ENCODE data around the gene XPO4. TPM values are rescaled to one million over a fixed set of nuclear protein-coding genes. Genes with fewer than 3 reads are reported as not detected.

Gene XPO4
- total and polyA plus RNA-seq, 10 of the 15 experiments (the other 5 are each of a cell fraction or from before 2014, with no cell fraction given) = 3.6 to 24.9 (median 18.4) TPM

DNA sequence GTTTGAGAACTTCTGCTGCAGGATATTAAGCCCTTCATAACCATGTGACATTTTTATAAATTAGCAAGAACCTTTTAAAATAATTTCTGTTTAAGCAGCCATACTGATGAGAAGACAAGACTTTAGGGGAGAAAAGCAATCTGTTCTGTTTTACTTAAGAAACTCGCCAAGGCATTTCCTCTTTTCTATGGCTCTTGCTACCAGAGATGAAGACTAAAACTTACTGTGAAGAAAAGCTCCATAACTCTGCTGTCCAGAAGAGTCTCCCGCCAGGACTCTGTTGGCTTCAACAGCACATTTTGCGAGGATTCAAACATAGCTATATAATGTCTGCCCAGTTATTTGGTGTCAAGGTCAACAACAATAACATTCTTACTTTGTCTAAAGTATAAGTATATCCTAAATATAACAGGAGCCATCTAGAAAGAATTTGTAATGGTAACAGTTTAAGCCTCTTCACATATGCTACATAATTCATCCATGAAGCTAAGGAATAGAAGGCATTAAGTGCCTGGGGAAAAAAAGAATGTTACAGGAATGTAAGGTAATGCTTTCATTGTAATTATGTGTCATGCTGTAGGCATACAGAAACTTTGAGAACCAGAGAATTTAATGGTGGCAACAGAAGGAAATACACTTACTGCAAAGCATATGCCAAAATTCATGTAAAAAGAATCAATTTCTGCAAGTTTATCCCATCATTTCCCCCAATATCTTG is 75.5 kb downstream of the XPO4 start:
- Histone ChIP-seq H3K9me3 (replicated peaks; ENCODE audit: control insufficient read depth, insufficient read depth, low read length) (no peaks in the 10 kb centered on the region), H3K4me1 (ENCODE audit: control insufficient read depth, insufficient read depth, low read length) (no peaks in the 10 kb centered on the region), H3K4me3 (no peak overlapping the region), H3K27me3 (replicated peaks in 1 of 2; ENCODE audit: control insufficient read depth in 2 of 2, insufficient read depth in 2 of 2, low read length in 1 of 2) (no peaks in the 10 kb centered on the region), H3K9ac (ENCODE audit: control insufficient read depth, insufficient read depth, low read length) (no peak overlapping the region), H3K36me3 (ENCODE audit: control insufficient read depth in 2 of 2, insufficient read depth in 2 of 2, low read length in 1 of 2) (peaks cover 0 to 5% of the 10 kb centered on the region in 2 experiments; a peak in 1 of 4 replicates), H2AFZ (ENCODE audit: control insufficient read depth, low read depth, low read length) (no peak overlapping the region), H3K27ac (ENCODE audit: control insufficient read depth, insufficient read depth) (no peak overlapping the region), H3K79me2 (ENCODE audit: control insufficient read depth, insufficient read depth, low read length) (no peaks in the 10 kb centered on the region), H4K20me1 (ENCODE audit: control insufficient read depth, insufficient read depth) (no peaks in the 10 kb centered on the region), H3K4me2 (ENCODE audit: control insufficient read depth, insufficient read depth) (no peak overlapping the region)
- in situ Hi-C loops (cut with MboI) = loop anchor here (5.0 to 25.0 kb wide), 2 partner anchors 325 to 640 kb away; partner anchors contain the start of gene GJB2
- TF ChIP-seq ATF7 (IDR thresholded peaks at IDR 0.05; ENCODE audit: low read depth) (no peak), SPI1 (IDR thresholded peaks at IDR 0.05; ENCODE audit: borderline replicate concordance, insufficient read depth, low read depth, low read length) (peak; percentile 49; the same call in 1 of the 2 replicates)
- POLR2A ChIA-PET = interaction anchor here (0.5 kb wide), 1 partner anchor 473 kb away, joined by 3 read pairs; no protein-coding TSS in a partner anchor
- RAD21 ChIA-PET (ENCODE audit: unreplicated experiment) = interaction anchor here (2.7 to 4.0 kb wide), 2 partner anchors 331 to 334 kb away, joined by 16 to 26 read pairs; no protein-coding TSS in a partner anchor
- no TSS peak for BruUV-seq (replicated peaks)
- CTCF ChIA-PET = interaction anchor here (0.6 to 6.2 kb wide), 8 partner anchors 10 to 630 kb away, joined by 3 to 127 read pairs (median 14); no protein-coding TSS in a partner anchor
- DNase-seq (ENCODE audit: low read depth, low spot score) (no peak), FAIRE-seq (no peak), ATAC-seq (no peak)
- SMC1A ChIA-PET (ENCODE audit: uncharacterized antibody, unreplicated experiment) = interaction anchor here (0.9 to 2.2 kb wide), 4 partner anchors 9 to 629 kb away, joined by 3 to 6 read pairs (median 4); no protein-coding TSS in a partner anchor
- WGBS (ENCODE audit: insufficient coverage, insufficient replicate concordance, low lambda C conversion rate, missing lambda C conversion rate) = 92% methylated on average over 3 of the region's 3 CpGs
- intact Hi-C loops (cut with micrococcal nuclease; ENCODE audit: unreplicated experiment) = loop anchor here (5.0 kb wide), 2 partner anchors 100 to 630 kb away; no protein-coding TSS in a partner anchor

DNA sequence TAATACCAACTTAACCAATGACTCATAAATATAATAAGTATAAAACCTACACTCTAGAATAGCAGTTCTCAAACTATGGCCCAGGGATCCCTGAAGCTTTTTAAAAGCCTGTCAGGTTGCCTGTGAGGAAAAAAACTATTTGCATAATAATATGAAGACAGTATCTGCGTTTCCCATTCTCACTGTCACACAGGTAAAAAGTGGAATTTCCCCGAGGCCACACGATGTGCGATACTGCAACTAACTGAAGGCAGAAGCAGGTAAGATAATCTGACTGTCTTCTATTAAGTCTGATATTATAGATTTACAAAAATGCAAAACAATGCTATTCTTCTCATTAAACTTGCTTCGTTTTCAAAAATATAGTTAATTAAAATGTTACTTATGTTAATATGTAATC is 76.2 kb downstream of the XPO4 start:
- Histone ChIP-seq H3K4me3 (no peak overlapping the region), H3K9ac (ENCODE audit: control insufficient read depth, insufficient read depth, low read length) (no peak overlapping the region), H3K4me1 (ENCODE audit: control insufficient read depth, insufficient read depth, low read length) (no peaks in the 10 kb centered on the region), H3K27ac (ENCODE audit: control insufficient read depth, insufficient read depth) (no peak overlapping the region), H3K27me3 (replicated peaks in 1 of 2; ENCODE audit: control insufficient read depth in 2 of 2, insufficient read depth in 2 of 2, low read length in 1 of 2) (no peaks in the 10 kb centered on the region), H4K20me1 (ENCODE audit: control insufficient read depth, insufficient read depth) (no peaks in the 10 kb centered on the region), H3K4me2 (ENCODE audit: control insufficient read depth, insufficient read depth) (no peak overlapping the region), H2AFZ (ENCODE audit: control insufficient read depth, low read depth, low read length) (no peak overlapping the region), H3K9me3 (replicated peaks; ENCODE audit: control insufficient read depth, insufficient read depth, low read length) (no peaks in the 10 kb centered on the region), H3K36me3 (ENCODE audit: control insufficient read depth in 2 of 2, insufficient read depth in 2 of 2, low read length in 1 of 2) (peaks cover 0 to 8% of the 10 kb centered on the region in 2 experiments; a peak in 1 of 4 replicates), H3K79me2 (ENCODE audit: control insufficient read depth, insufficient read depth, low read length) (no peaks in the 10 kb centered on the region)
- ATAC-seq (no peak), DNase-seq (ENCODE audit: low read depth, low spot score) (no peak), FAIRE-seq (no peak)
- SMC1A ChIA-PET (ENCODE audit: uncharacterized antibody, unreplicated experiment) = interaction anchor here (0.9 to 2.2 kb wide), 3 partner anchors 8 to 629 kb away, joined by 3 to 6 read pairs (median 3); no protein-coding TSS in a partner anchor
- 80% methylated on average over 5 of the region's 5 CpGs for WGBS (ENCODE audit: insufficient coverage, insufficient replicate concordance, low lambda C conversion rate, missing lambda C conversion rate)
- RAD21 ChIA-PET (ENCODE audit: unreplicated experiment) = interaction anchor here (0.8 to 4.0 kb wide), 2 partner anchors 33 to 333 kb away, joined by 3 to 26 read pairs; no protein-coding TSS in a partner anchor
- no TSS peak for BruUV-seq (replicated peaks)
- in situ Hi-C loops (cut with MboI) = loop anchor here (5.0 to 25.0 kb wide), 2 partner anchors 324 to 639 kb away; partner anchors contain the start of gene GJB2
- POLR2A ChIA-PET = interaction anchor here (0.5 kb wide), 1 partner anchor 474 kb away, joined by 3 read pairs; no protein-coding TSS in a partner anchor
- intact Hi-C loops (cut with micrococcal nuclease; ENCODE audit: unreplicated experiment) = loop anchor here (5.0 kb wide), 2 partner anchors 101 to 629 kb away; no protein-coding TSS in a partner anchor
- CTCF ChIA-PET = interaction anchor here (0.6 to 6.2 kb wide), 7 partner anchors 10 to 629 kb away, joined by 3 to 127 read pairs (median 4); no protein-coding TSS in a partner anchor
- TF ChIP-seq SUPT20H (IDR thresholded peaks at IDR 0.05; ENCODE audit: borderline replicate concordance, control insufficient read depth, low read depth, low read length) (no peak), BCL11A (IDR thresholded peaks at IDR 0.05; ENCODE audit: low read depth, low read length) (no peak), TCF7 (IDR thresholded peaks at IDR 0.05; ENCODE audit: borderline replicate concordance) (no peak), IKZF1 (conservative IDR thresholded peaks at IDR 0.05) (no peak), GATAD2B (conservative IDR thresholded peaks at IDR 0.05; ENCODE audit: low read depth) (no peak), TCF3 (IDR thresholded peaks at IDR 0.05; ENCODE audit: borderline replicate concordance, insufficient read depth, low read depth, low read length) (no peak), ZBED1 (IDR thresholded peaks at IDR 0.05; ENCODE audit: borderline replicate concordance) (no peak), SRF (IDR thresholded peaks at IDR 0.05; ENCODE audit: low read depth in 2 of 2, low read length in 2 of 2) (no peak), RBBP5 (conservative IDR thresholded peaks at IDR 0.05) (no peak)
- TF ChIP-seq, protein P1, sequence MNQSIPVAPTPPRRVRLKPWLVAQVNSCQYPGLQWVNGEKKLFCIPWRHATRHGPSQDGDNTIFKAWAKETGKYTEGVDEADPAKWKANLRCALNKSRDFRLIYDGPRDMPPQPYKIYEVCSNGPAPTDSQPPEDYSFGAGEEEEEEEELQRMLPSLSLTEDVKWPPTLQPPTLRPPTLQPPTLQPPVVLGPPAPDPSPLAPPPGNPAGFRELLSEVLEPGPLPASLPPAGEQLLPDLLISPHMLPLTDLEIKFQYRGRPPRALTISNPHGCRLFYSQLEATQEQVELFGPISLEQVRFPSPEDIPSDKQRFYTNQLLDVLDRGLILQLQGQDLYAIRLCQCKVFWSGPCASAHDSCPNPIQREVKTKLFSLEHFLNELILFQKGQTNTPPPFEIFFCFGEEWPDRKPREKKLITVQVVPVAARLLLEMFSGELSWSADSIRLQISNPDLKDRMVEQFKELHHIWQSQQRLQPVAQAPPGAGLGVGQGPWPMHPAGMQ (IDR thresholded peaks at IDR 0.05; ENCODE audit: borderline replicate concordance) = no peak
- TF ChIP-seq, protein P2, sequence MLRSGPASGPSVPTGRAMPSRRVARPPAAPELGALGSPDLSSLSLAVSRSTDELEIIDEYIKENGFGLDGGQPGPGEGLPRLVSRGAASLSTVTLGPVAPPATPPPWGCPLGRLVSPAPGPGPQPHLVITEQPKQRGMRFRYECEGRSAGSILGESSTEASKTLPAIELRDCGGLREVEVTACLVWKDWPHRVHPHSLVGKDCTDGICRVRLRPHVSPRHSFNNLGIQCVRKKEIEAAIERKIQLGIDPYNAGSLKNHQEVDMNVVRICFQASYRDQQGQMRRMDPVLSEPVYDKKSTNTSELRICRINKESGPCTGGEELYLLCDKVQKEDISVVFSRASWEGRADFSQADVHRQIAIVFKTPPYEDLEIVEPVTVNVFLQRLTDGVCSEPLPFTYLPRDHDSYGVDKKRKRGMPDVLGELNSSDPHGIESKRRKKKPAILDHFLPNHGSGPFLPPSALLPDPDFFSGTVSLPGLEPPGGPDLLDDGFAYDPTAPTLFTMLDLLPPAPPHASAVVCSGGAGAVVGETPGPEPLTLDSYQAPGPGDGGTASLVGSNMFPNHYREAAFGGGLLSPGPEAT (IDR thresholded peaks at IDR 0.05; ENCODE audit: low read depth) = no peak

Data from GM12878 (cell line).